ENCODE data around the gene SLC7A7. TPM values are rescaled to one million over a fixed set of nuclear protein-coding genes. Genes with fewer than 3 reads are reported as not detected.

SLC7A7 gene
- total and polyA plus RNA-seq, 2 of the 13 experiments (the other 11 are each of a cell fraction or from before 2014, with no cell fraction given): 0.13 to 0.63 TPM

DNA sequence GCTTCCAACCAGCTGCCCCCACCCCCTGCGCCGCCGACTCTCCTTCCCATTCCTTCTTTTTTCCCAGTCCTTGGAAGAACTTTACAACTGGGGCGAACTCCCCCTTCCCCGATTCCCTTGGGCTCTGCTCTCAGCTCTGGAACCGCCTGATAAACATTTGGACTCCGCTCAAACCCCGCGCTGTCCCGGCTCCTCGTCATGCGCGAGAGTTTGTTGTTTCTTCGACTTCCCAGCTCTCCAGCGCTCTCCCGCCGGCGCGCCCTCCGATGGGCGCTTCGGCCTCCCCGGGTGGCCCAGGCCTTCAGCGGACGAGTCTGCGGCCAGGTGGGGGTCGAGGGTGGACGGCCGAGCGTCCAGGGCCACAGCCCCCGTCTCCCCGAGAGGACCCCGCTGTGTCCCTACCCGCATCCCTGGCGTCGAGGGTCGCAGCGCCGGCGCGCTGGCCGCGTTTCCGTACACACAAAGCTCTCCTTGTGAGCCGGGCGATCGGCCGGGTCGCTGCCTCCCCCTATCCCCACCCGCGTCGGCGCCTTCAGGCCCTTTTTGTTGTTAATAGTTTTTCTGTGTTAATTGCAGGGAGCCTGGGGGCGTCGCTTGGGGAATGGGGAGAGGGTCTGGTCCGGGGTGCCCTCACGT lies 22.0 kb upstream of the SLC7A7 start (continued):
- TF ChIP-seq, protein P1, sequence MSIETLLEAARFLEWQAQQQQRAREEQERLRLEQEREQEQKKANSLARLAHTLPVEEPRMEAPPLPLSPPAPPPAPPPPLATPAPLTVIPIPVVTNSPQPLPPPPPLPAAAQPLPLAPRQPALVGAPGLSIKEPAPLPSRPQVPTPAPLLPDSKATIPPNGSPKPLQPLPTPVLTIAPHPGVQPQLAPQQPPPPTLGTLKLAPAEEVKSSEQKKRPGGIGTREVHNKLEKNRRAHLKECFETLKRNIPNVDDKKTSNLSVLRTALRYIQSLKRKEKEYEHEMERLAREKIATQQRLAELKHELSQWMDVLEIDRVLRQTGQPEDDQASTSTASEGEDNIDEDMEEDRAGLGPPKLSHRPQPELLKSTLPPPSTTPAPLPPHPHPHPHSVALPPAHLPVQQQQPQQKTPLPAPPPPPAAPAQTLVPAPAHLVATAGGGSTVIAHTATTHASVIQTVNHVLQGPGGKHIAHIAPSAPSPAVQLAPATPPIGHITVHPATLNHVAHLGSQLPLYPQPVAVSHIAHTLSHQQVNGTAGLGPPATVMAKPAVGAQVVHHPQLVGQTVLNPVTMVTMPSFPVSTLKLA (IDR thresholded peaks at IDR 0.05): no peak
- TF ChIP-seq POLR2AphosphoS2 (IDR thresholded peaks at IDR 0.05; ENCODE audit: low read depth, low read length) (no peak), TBX2 (CRISPR knock-in tag; IDR thresholded peaks at IDR 0.05; ENCODE audit: borderline replicate concordance) (peak; percentile 57; the same call in 1 of the 2 replicates), ZMAT3 (CRISPR knock-in tag; conservative IDR thresholded peaks at IDR 0.05) (no peak), FOXJ3 (CRISPR knock-in tag; IDR thresholded peaks at IDR 0.05; ENCODE audit: borderline replicate concordance) (no peak), ZNF3 (CRISPR knock-in tag; IDR thresholded peaks at IDR 0.05) (no peak), ZNF672 (CRISPR knock-in tag; IDR thresholded peaks at IDR 0.05) (no peak), FOXK2 (IDR thresholded peaks at IDR 0.05) (no peak), ZNF550 (CRISPR knock-in tag; IDR thresholded peaks at IDR 0.05; ENCODE audit: borderline replicate concordance) (no peak), ZNF446 (CRISPR knock-in tag; IDR thresholded peaks at IDR 0.05) (peak; percentile 79; the same call in 1 of the 2 replicates), ZBTB21 (CRISPR knock-in tag; IDR thresholded peaks at IDR 0.05) (no peak), ZNF552 (CRISPR knock-in tag; IDR thresholded peaks at IDR 0.05; ENCODE audit: borderline replicate concordance) (0 out of 2 replicates have a peak, but pooled peaks have one; percentile 17), HMG20B (CRISPR knock-in tag; conservative IDR thresholded peaks at IDR 0.05) (0 out of 2 replicates have a peak, but pooled peaks have one; percentile 9), DR1 (CRISPR knock-in tag; IDR thresholded peaks at IDR 0.05) (no peak), ZNF780A (CRISPR knock-in tag; IDR thresholded peaks at IDR 0.05) (no peak), GTF3A (CRISPR knock-in tag; conservative IDR thresholded peaks at IDR 0.05) (no peak), JARID2 (CRISPR knock-in tag; IDR thresholded peaks at IDR 0.05; ENCODE audit: insufficient replicate concordance) (no peak)
- TF ChIP-seq, protein P2, sequence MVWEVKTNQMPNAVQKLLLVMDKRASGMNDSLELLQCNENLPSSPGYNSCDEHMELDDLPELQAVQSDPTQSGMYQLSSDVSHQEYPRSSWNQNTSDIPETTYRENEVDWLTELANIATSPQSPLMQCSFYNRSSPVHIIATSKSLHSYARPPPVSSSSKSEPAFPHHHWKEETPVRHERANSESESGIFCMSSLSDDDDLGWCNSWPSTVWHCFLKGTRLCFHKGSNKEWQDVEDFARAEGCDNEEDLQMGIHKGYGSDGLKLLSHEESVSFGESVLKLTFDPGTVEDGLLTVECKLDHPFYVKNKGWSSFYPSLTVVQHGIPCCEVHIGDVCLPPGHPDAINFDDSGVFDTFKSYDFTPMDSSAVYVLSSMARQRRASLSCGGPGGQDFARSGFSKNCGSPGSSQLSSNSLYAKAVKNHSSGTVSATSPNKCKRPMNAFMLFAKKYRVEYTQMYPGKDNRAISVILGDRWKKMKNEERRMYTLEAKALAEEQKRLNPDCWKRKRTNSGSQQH (CRISPR knock-in tag; IDR thresholded peaks at IDR 0.05; ENCODE audit: low read depth): no peak
- TF ChIP-seq, protein P3, sequence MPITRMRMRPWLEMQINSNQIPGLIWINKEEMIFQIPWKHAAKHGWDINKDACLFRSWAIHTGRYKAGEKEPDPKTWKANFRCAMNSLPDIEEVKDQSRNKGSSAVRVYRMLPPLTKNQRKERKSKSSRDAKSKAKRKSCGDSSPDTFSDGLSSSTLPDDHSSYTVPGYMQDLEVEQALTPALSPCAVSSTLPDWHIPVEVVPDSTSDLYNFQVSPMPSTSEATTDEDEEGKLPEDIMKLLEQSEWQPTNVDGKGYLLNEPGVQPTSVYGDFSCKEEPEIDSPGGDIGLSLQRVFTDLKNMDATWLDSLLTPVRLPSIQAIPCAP (CRISPR knock-in tag; IDR thresholded peaks at IDR 0.05; ENCODE audit: low read depth): 0 out of 2 replicates have a peak, but pooled peaks have one; percentile 40
- TF ChIP-seq, protein P4, sequence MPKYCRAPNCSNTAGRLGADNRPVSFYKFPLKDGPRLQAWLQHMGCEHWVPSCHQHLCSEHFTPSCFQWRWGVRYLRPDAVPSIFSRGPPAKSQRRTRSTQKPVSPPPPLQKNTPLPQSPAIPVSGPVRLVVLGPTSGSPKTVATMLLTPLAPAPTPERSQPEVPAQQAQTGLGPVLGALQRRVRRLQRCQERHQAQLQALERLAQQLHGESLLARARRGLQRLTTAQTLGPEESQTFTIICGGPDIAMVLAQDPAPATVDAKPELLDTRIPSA (CRISPR knock-in tag; IDR thresholded peaks at IDR 0.05; ENCODE audit: borderline replicate concordance): no peak; the same call in 1 of the 2 replicates
- TF ChIP-seq, protein P5, sequence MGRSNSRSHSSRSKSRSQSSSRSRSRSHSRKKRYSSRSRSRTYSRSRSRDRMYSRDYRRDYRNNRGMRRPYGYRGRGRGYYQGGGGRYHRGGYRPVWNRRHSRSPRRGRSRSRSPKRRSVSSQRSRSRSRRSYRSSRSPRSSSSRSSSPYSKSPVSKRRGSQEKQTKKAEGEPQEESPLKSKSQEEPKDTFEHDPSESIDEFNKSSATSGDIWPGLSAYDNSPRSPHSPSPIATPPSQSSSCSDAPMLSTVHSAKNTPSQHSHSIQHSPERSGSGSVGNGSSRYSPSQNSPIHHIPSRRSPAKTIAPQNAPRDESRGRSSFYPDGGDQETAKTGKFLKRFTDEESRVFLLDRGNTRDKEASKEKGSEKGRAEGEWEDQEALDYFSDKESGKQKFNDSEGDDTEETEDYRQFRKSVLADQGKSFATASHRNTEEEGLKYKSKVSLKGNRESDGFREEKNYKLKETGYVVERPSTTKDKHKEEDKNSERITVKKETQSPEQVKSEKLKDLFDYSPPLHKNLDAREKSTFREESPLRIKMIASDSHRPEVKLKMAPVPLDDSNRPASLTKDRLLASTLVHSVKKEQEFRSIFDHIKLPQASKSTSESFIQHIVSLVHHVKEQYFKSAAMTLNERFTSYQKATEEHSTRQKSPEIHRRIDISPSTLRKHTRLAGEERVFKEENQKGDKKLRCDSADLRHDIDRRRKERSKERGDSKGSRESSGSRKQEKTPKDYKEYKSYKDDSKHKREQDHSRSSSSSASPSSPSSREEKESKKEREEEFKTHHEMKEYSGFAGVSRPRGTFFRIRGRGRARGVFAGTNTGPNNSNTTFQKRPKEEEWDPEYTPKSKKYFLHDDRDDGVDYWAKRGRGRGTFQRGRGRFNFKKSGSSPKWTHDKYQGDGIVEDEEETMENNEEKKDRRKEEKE (IDR thresholded peaks at IDR 0.05): no peak
- TF ChIP-seq, protein P6, sequence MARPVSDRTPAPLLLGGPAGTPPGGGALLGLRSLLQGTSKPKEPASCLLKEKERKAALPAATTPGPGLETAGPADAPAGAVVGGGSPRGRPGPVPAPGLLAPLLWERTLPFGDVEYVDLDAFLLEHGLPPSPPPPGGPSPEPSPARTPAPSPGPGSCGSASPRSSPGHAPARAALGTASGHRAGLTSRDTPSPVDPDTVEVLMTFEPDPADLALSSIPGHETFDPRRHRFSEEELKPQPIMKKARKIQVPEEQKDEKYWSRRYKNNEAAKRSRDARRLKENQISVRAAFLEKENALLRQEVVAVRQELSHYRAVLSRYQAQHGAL (CRISPR knock-in tag; IDR thresholded peaks at IDR 0.05; ENCODE audit: not compliant biosample characterization): no peak

Data from HepG2 (cell line).